LHCN-M2 (cell line): ENCODE measurements around the gene RAB24. TPM values are rescaled to one million over a fixed set of nuclear protein-coding genes. Genes with fewer than 3 reads are reported as not detected.
"Not testable (repeated sequence)": the region's sequence is repeated elsewhere in the genome, so short reads cannot be mapped to it uniquely, and the experiment has no call there.

Experiments used
- DNase-seq: peaks from one replicate; pipeline ENCODE4 v3.0.0-alpha.2; 2012; ENCODE audit warnings: low read depth
- total RNA-seq: library from RNA; depleted of rRNA; stranded (reverse); fragments of >200 nt; gene quantifications from 2 replicates; pipeline ENCODE4 v1.2.3, GENCODE V29; 2014

RAB24 gene
- total RNA-seq, 1 experiment from 2014 or later: 25.3 TPM

GRCh38 chr5:177311723-177312648 lies 8.5 kb upstream of the RAB24 start, which contains the start of gene MXD3:
Gene MXD3, minus strand, starts transcription at chr5:177311898. Its CDS starts 68 bp downstream, at chr5:177311830.
- DNase-seq: peak; percentile 95

GRCh38 chr5:177311392-177311722 lies 7.8 kb upstream of the RAB24 start:
- DNase-seq: no peak

- no peak for DNase-seq
Measured at GRCh38 chr5:177310757-177311391, 7.4 kb upstream of the RAB24 start.

GRCh38 chr5:177310332-177310731 lies 6.8 kb upstream of the RAB24 start:
- no peak for DNase-seq

GRCh38 chr5:177309351-177310191 lies 6.1 kb upstream of the RAB24 start:
- peak; percentile 93 for DNase-seq

GRCh38 chr5:177308740-177309139 lies 5.2 kb upstream of the RAB24 start:
- no peak for DNase-seq

- DNase-seq: no peak
Measured at GRCh38 chr5:177307544-177308363, 4.2 kb upstream of the RAB24 start.

GRCh38 chr5:177306674-177307543 lies 3.4 kb upstream of the RAB24 start:
- DNase-seq: no peak

GRCh38 chr5:177306103-177306640 lies 2.7 kb upstream of the RAB24 start:
- DNase-seq: not testable (repeated sequence)

- peak; percentile 81 for DNase-seq
Measured at GRCh38 chr5:177304392-177305119, 1.0 kb upstream of the RAB24 start.

- no peak for DNase-seq
Measured at GRCh38 chr5:177303925-177304391, 439 bp upstream of the RAB24 start.

GRCh38 chr5:177302354-177303110 lies 987 bp downstream of the RAB24 start:
- DNase-seq: no peak

GRCh38 chr5:177301503-177302165 lies 1.9 kb downstream of the RAB24 start:
- DNase-seq: no peak

GRCh38 chr5:177300951-177301350 lies 2.6 kb downstream of the RAB24 start:
- no peak for DNase-seq

- DNase-seq: peak; percentile 64
Measured at GRCh38 chr5:177300236-177300880, 3.2 kb downstream of the RAB24 start.

- DNase-seq: no peak
Measured at GRCh38 chr5:177299697-177300096, 3.8 kb downstream of the RAB24 start.

- no peak for DNase-seq
Measured at GRCh38 chr5:177297922-177298321, 5.6 kb downstream of the RAB24 start.
